Measurements from ENCODE around the gene TTLL6. TPM values are rescaled to one million over a fixed set of nuclear protein-coding genes. Genes with fewer than 3 reads are reported as not detected.

The TTLL6 gene
- total and polyA plus RNA-seq, 3 donors from 2014 or later: 18.5 to 70.9 (median 44.3) TPM

DNA sequence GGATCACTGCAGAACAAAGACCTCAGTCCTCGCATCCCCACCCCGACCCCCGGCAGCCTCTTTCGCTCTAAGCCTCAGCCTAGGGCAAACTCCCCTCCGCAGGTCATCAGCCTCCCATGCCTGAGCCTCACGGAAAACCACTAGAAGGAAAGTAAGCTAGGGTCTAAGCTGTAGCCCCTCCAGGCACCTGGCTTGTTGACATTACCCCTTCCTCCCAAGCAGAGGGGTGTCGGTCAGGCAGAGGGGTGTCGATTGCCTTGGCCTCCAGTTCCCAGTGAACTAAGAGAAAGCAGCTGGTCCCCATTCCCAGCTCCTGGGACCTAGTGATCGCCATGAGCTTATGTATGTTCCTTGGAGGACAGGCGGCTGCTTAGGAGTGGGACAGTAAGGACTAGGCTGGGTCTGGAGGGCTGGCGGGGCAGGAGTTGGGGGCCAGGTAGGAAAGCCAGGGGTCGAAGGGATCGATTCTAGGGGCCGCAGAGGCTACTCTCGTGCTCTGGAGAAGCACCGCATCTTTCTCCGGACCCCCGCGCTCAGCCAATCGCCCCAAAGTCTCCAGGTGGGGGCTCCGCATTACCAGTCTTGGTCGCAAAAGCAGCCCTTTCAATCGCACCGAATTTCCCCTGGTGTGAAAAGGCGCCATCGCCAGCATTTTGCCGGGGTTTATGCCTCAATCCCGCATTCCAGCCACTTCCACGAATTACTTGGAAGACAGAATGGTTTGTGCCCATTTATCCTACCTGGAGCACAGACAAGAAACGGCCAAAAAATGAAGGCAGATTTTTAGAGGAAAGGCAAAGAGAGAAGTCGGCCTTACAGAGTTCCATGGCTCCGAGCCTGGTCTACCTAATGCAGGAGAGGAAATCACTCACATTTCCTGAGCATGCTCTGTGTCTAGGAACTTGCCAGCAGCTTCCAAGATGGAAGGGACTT is 67.1 kb downstream of the TTLL6 start:
- Histone ChIP-seq H3K4me3 (no peak overlapping the region), H3K27ac (no peak overlapping the region), H3K27me3 (no peaks in the 10 kb centered on the region), H3K9me3 (no peaks in the 10 kb centered on the region), H3K4me1 (peaks cover 5% of the 10 kb centered on the region), H3K36me3 (ENCODE audit: low read depth, missing control alignments) (no peaks in the 10 kb centered on the region)
- TF ChIP-seq, protein P1, sequence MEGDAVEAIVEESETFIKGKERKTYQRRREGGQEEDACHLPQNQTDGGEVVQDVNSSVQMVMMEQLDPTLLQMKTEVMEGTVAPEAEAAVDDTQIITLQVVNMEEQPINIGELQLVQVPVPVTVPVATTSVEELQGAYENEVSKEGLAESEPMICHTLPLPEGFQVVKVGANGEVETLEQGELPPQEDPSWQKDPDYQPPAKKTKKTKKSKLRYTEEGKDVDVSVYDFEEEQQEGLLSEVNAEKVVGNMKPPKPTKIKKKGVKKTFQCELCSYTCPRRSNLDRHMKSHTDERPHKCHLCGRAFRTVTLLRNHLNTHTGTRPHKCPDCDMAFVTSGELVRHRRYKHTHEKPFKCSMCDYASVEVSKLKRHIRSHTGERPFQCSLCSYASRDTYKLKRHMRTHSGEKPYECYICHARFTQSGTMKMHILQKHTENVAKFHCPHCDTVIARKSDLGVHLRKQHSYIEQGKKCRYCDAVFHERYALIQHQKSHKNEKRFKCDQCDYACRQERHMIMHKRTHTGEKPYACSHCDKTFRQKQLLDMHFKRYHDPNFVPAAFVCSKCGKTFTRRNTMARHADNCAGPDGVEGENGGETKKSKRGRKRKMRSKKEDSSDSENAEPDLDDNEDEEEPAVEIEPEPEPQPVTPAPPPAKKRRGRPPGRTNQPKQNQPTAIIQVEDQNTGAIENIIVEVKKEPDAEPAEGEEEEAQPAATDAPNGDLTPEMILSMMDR (IDR thresholded peaks at IDR 0.05): no peak
- TF ChIP-seq POLR2A (IDR thresholded peaks at IDR 0.05): no peak
- 7 to 9% methylated on average over 15 to 32 of the region's 32 CpGs for WGBS, 2 donors
- intact Hi-C loops (cut with DNase I; ENCODE audit: low total_unique reads): no loop called here
- DNase-seq: no peak

DNA sequence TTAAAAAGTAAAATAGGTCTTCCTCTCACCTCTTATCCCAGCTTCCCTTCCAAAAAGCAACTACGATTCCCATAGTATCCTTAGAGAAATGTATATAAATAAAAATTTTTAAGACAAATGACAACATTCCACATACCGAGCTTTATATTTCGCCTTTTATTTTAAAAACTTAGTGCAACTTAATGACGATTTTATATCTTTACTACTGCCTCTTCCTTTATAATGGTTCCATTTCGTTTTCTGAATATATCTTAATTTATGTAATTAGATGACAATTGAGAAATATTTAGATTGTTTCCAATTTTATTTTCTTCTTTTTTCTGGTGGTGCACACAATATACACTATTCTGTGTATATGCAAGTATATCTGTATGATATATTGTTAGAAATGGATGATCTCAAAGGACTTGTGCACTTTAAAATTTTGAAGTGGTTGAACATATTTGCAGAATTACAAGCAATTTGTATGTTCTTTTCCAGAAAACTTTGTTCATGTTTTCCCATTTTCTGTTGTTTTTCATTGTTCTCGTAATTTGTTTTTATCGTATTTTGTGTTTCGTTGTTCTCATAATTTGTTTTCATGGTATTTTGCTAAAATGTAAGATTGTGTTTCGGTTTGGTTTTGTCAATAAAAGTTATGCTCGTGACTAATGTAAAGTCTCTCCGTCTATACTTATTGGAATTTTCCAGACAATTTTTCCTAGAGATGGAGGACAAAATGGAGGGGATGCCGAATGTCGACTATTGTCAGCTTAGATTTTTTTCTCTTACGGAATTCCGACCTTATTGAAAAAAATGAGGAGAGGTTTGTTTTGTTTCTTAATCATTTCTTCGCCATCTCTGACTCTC is 68.1 kb downstream of the TTLL6 start:
- no peak for DNase-seq
- no peak for TF ChIP-seq POLR2A (IDR thresholded peaks at IDR 0.05)
- TF ChIP-seq, protein P1 (IDR thresholded peaks at IDR 0.05): no peak
- Histone ChIP-seq H3K4me3 (no peak overlapping the region), H3K9me3 (no peaks in the 10 kb centered on the region), H3K4me1 (no peaks in the 10 kb centered on the region), H3K27me3 (no peaks in the 10 kb centered on the region), H3K27ac (no peak overlapping the region), H3K36me3 (ENCODE audit: low read depth, missing control alignments) (no peaks in the 10 kb centered on the region)
- WGBS, 2 donors: 20 to 25% methylated on average over 16 of the region's 16 CpGs
- intact Hi-C loops (cut with DNase I; ENCODE audit: low total_unique reads): no loop called here

DNA sequence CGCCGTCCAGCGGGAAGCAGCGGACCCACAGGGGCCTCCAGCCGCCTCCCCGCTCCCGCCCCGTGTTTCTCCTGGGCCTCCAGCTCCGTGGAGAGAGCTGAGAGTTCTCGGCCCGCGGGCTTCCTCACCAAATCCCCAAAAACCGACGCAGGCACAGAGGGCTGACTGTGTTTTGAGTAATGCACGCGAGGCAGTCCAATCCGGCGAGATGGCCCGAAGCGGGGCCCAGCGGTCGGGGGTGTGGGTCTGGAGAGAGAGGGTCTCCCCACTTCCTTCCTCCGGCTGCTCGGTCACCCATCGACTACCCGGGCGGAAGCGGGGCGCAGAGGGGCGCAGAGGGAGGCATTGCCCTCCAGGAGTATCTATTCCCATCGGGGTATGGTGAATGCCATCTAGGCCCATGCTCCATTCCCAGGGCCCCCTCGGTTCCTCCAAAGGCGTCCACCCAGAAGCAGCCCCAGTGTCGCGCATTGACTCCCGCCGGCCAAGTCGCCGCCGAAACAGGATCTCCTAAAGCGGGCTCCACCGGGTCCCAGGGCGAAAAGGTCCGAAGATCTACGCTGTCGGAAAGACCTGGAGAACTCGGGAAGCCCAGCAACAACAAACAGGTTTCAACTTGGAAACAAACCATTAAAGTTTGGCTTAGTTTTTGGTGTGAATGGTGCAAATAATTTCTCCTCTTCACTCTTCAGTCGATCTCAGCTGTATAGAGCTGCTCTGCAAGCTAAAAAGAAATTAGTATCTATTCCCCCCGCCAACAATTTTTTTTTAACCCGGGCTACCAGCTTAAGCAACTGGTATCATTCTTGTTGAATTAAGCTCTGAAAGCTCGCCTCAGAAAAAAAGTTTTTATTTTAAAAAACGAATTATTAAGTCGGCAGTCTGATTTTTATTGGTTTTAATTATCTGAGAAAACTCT is 69.3 kb downstream of the TTLL6 start:
- H3K27me3 ChIP-seq: no peaks in the 10 kb centered on the region
- intact Hi-C loops (cut with DNase I; ENCODE audit: low total_unique reads): no loop called here
- 11% methylated on average over 24 to 53 of the region's 53 CpGs for whole genome bisulfite sequencing, 2 donors

DNA sequence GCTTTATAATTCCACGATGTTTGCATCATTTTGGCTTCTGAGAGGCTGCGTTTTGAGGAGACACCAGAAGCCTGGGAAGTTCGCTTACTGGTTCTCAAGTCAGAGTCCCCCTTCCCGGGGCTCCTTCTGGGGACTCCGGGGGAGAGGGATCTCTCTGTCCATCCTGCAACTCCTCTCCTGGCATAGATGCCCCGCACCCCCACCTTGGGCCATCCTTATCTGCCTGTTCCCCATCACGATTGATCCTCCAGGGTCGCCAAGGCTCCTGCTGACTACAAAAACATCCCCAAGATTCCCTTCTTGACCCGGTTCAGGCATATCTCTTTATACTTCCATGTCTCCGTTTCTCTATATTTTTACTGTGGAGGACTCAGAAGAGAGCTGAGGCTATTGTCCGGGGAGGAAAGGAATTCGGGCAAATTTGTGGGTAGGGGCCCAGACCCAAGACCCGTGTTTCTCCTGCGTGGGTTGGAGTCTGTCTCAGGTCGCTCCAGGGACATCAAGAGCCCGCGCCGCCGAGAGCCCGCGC is 70.0 kb downstream of the TTLL6 start:
- Histone ChIP-seq H3K27me3 (no peaks in the 10 kb centered on the region), H3K36me3 (ENCODE audit: low read depth, missing control alignments) (no peaks in the 10 kb centered on the region), H3K4me3 (peak overlapping the region in 1 of 2 donors; percentile 14), H3K9me3 (no peaks in the 10 kb centered on the region), H3K27ac (no peak overlapping the region), H3K4me1 (no peaks in the 10 kb centered on the region)
- WGBS, 2 donors: 6% methylated on average over 15 to 21 of the region's 21 CpGs
- TF ChIP-seq POLR2A (IDR thresholded peaks at IDR 0.05): no peak
- TF ChIP-seq, protein P1 (IDR thresholded peaks at IDR 0.05): no peak
- no peak for DNase-seq
- intact Hi-C loops (cut with DNase I; ENCODE audit: low total_unique reads): no loop called here

More for the DNA sequence above, 69.3 kb downstream of the TTLL6 start:
- H3K36me3 ChIP-seq (ENCODE audit: low read depth, missing control alignments): no peaks in the 10 kb centered on the region
- no peaks in the 10 kb centered on the region for H3K9me3 ChIP-seq
- DNase-seq: no peak
- TF ChIP-seq POLR2A (IDR thresholded peaks at IDR 0.05): no peak
- TF ChIP-seq, protein P1 (IDR thresholded peaks at IDR 0.05): no peak
- H3K27ac ChIP-seq: no peak overlapping the region
- H3K4me3 ChIP-seq: peak overlapping the region in 1 of 2 donors; percentile 14
- no peaks in the 10 kb centered on the region for H3K4me1 ChIP-seq

Measured in testis (tissue), 3 donors.